ENCODE results near the gene TBXA2R. TPM values are rescaled to one million over a fixed set of nuclear protein-coding genes. Genes with fewer than 3 reads are reported as not detected.
"Not testable (repeated sequence)": the region's sequence is repeated elsewhere in the genome, so short reads cannot be mapped to it uniquely, and the experiment has no call there.

The TBXA2R gene
- total RNA-seq, 2 experiments from 2014 or later: 0.47 to 0.75 TPM

- peaks cover 7% of the 10 kb centered on the region for H3K36me3 ChIP-seq (ENCODE audit: insufficient read depth, low read length)
- H3K27ac Mint-ChIP-seq: no peak overlapping the region
- H3K4me1 ChIP-seq (ENCODE audit: insufficient read depth, low read length): no peaks in the 10 kb centered on the region
- no peaks in the 10 kb centered on the region for H3K9me3 ChIP-seq (ENCODE audit: control insufficient read depth in 1 of 2, insufficient read depth in 1 of 2, low read length in 2 of 2)
- CTCF ChIA-PET: no interaction called here
- H3K4me3 ChIP-seq (ENCODE audit: low read length): no peak overlapping the region
- H3K4me3 Mint-ChIP-seq: no peak overlapping the region
- H3K4me1 Mint-ChIP-seq (ENCODE audit: low read depth): no peaks in the 10 kb centered on the region
- no peaks in the 10 kb centered on the region for H3K9me3 Mint-ChIP-seq
- H3K27me3 Mint-ChIP-seq: no peaks in the 10 kb centered on the region
- peaks cover 4% of the 10 kb centered on the region for H3K36me3 Mint-ChIP-seq (ENCODE audit: low read depth)
- ATAC-seq (ENCODE audit: poor library complexity): no peak
- no peak for DNase-seq
- H3K27me3 ChIP-seq (ENCODE audit: control insufficient read depth in 1 of 2, insufficient read depth in 2 of 2, low read length in 2 of 2): no peaks in the 10 kb centered on the region
- intact Hi-C loops (cut with DNase I, micrococcal nuclease): no loop called here
- H3K27ac ChIP-seq (ENCODE audit: low read depth in 1 of 2, low read length in 2 of 2): no peak overlapping the region
- POLR2A ChIA-PET: no interaction called here
- TF ChIP-seq CTCF (IDR thresholded peaks at IDR 0.05): no peak
Observed at GRCh38 chr19:3632739-3633558, 26.3 kb upstream of the TBXA2R start.

- Mint-ChIP-seq H3K27ac (no peak overlapping the region), H3K36me3 (ENCODE audit: low read depth) (peaks cover 5% of the 10 kb centered on the region), H3K4me1 (ENCODE audit: low read depth) (peaks cover 1% of the 10 kb centered on the region), H3K9me3 (no peaks in the 10 kb centered on the region), H3K4me3 (no peak overlapping the region), H3K27me3 (no peaks in the 10 kb centered on the region)
- H3K36me3 ChIP-seq (ENCODE audit: insufficient read depth, low read length): peaks cover 7% of the 10 kb centered on the region
- intact Hi-C loops (cut with DNase I, micrococcal nuclease): no loop called here
- H3K27me3 ChIP-seq (ENCODE audit: control insufficient read depth in 1 of 2, insufficient read depth in 2 of 2, low read length in 2 of 2): no peaks in the 10 kb centered on the region
- H3K27ac ChIP-seq (ENCODE audit: low read depth in 1 of 2, low read length in 2 of 2): no peak overlapping the region
- POLR2A ChIA-PET: no interaction called here
- no peak for DNase-seq
- TF ChIP-seq CTCF (IDR thresholded peaks at IDR 0.05): no peak
- CTCF ChIA-PET: no interaction called here
- no peak for ATAC-seq (ENCODE audit: poor library complexity)
- no peaks in the 10 kb centered on the region for H3K9me3 ChIP-seq (ENCODE audit: control insufficient read depth in 1 of 2, insufficient read depth in 1 of 2, low read length in 2 of 2)
- H3K4me3 ChIP-seq (ENCODE audit: low read length): no peak overlapping the region
- peaks cover 6% of the 10 kb centered on the region for H3K4me1 ChIP-seq (ENCODE audit: insufficient read depth, low read length)
Observed at GRCh38 chr19:3632098-3632497, 25.4 kb upstream of the TBXA2R start.

GRCh38 chr19:3631053-3631861 lies 24.6 kb upstream of the TBXA2R start:
- H3K4me3 ChIP-seq (ENCODE audit: low read length): no peak overlapping the region
- Mint-ChIP-seq H3K36me3 (ENCODE audit: low read depth) (peaks cover 11% of the 10 kb centered on the region), H3K27ac (no peak overlapping the region), H3K4me1 (ENCODE audit: low read depth) (peaks cover 8% of the 10 kb centered on the region), H3K9me3 (no peaks in the 10 kb centered on the region), H3K27me3 (no peaks in the 10 kb centered on the region), H3K4me3 (no peak overlapping the region)
- ChIA-PET POLR2A (no interaction called here), CTCF (no interaction called here)
- no peak overlapping the region for H3K27ac ChIP-seq (ENCODE audit: low read depth in 1 of 2, low read length in 2 of 2)
- peaks cover 11% of the 10 kb centered on the region for H3K4me1 ChIP-seq (ENCODE audit: insufficient read depth, low read length)
- no peak for TF ChIP-seq CTCF (IDR thresholded peaks at IDR 0.05)
- intact Hi-C loops (cut with DNase I, micrococcal nuclease): no loop called here
- peaks cover 5% of the 10 kb centered on the region for H3K36me3 ChIP-seq (ENCODE audit: insufficient read depth, low read length)
- no peak for ATAC-seq (ENCODE audit: poor library complexity)
- no peaks in the 10 kb centered on the region for H3K9me3 ChIP-seq (ENCODE audit: control insufficient read depth in 1 of 2, insufficient read depth in 1 of 2, low read length in 2 of 2)
- H3K27me3 ChIP-seq (ENCODE audit: control insufficient read depth in 1 of 2, insufficient read depth in 2 of 2, low read length in 2 of 2): no peaks in the 10 kb centered on the region
- DNase-seq: no peak

- H3K9me3 ChIP-seq (ENCODE audit: control insufficient read depth in 1 of 2, insufficient read depth in 1 of 2, low read length in 2 of 2); H3K27ac ChIP-seq (ENCODE audit: low read depth in 1 of 2, low read length in 2 of 2); H3K4me3 ChIP-seq (ENCODE audit: low read length); POLR2A ChIA-PET; H3K27me3 ChIP-seq (ENCODE audit: control insufficient read depth in 1 of 2, insufficient read depth in 2 of 2, low read length in 2 of 2); intact Hi-C loops (cut with DNase I, micrococcal nuclease); H3K9me3 Mint-ChIP-seq; H3K4me3 Mint-ChIP-seq; H3K27me3 Mint-ChIP-seq; H3K36me3 ChIP-seq (ENCODE audit: insufficient read depth, low read length); DNase-seq; CTCF ChIA-PET; H3K27ac Mint-ChIP-seq; ATAC-seq (ENCODE audit: poor library complexity): not testable (repeated sequence)
- peaks cover 35% of the 10 kb centered on the region for H3K4me1 ChIP-seq (ENCODE audit: insufficient read depth, low read length)
- Mint-ChIP-seq H3K36me3 (ENCODE audit: low read depth) (peaks cover 15% of the 10 kb centered on the region), H3K4me1 (ENCODE audit: low read depth) (peaks cover 21% of the 10 kb centered on the region)
Observed at GRCh38 chr19:3628766-3629165, 22.1 kb upstream of the TBXA2R start.

Data from CD4-positive, alpha-beta T cell (primary cell).